Dendritic cell treated with granulocyte-macrophage colony-stimulating factor and Interleukin-4, amounts not matched to agents 40 ng/mL and 50 ng/mL, for 4 days (primary cell): ENCODE measurements around the gene SLC7A4.
A peak's percentile ranks its signal among the peaks of the same experiment; 100 is the strongest.
"Not testable (repeated sequence)": the region's sequence is repeated elsewhere in the genome, so short reads cannot be mapped to it uniquely, and the experiment has no call there.

Source experiments
- H3K27ac Mint-ChIP-seq: one replicate; pipeline ENCODE4 v1.8.0; 2022; ENCODE audit warnings: mild to moderate bottlenecking, mixed read lengths
- H3K27me3 Mint-ChIP-seq: one replicate; pipeline ENCODE4 v1.8.0; 2022; ENCODE audit warnings: mild to moderate bottlenecking, mixed read lengths
- H3K36me3 Mint-ChIP-seq: one replicate; pipeline ENCODE4 v1.8.0; 2022; ENCODE audit warnings: low read depth, mixed read lengths
- H3K4me1 Mint-ChIP-seq: one replicate; pipeline ENCODE4 v1.8.0; 2022; ENCODE audit warnings: low read depth, mixed read lengths
- H3K4me3 Mint-ChIP-seq: one replicate; pipeline ENCODE4 v1.8.0; 2022; ENCODE audit warnings: mild to moderate bottlenecking, moderate library complexity, mixed read lengths
- H3K9me3 Mint-ChIP-seq: one replicate; pipeline ENCODE4 v1.8.0; 2022; ENCODE audit warnings: mixed read lengths
- intact Hi-C: fragments of 100-400 bp; cut with micrococcal nuclease; formaldehyde crosslinking; loops from one replicate; pipeline ENCODE4 v1.15.0; 2022

Gene SLC7A4

DNA sequence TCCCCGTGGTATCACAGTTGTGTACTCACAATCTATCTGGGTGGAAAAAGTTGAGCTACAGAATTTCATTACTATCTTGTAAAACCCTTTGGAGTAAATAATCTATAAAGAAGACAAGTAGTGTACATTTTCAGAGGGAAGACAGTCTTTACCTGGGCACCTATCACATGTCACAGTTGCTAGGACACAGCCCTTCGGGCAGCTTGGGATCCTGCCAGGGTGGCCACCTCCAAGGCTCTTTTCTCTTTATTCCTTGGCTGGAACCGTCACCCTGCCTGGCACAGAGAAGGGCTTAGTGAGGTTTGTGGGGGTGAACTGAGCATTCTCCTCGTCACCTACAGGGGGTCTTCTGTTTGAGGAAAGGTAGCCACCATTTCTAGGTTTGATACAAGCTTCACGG is 37.0 kb upstream of the SLC7A4 start:
- intact Hi-C loops: no loop called here
- H3K4me3 Mint-ChIP-seq: no peak overlapping the region
- H3K4me1 Mint-ChIP-seq: peaks cover 15% of the 10 kb centered on the region
- no peaks in the 10 kb centered on the region for H3K36me3 Mint-ChIP-seq
- no peak overlapping the region for H3K27ac Mint-ChIP-seq
- no peaks in the 10 kb centered on the region for H3K9me3 Mint-ChIP-seq
- H3K27me3 Mint-ChIP-seq: peaks cover 13% of the 10 kb centered on the region

DNA sequence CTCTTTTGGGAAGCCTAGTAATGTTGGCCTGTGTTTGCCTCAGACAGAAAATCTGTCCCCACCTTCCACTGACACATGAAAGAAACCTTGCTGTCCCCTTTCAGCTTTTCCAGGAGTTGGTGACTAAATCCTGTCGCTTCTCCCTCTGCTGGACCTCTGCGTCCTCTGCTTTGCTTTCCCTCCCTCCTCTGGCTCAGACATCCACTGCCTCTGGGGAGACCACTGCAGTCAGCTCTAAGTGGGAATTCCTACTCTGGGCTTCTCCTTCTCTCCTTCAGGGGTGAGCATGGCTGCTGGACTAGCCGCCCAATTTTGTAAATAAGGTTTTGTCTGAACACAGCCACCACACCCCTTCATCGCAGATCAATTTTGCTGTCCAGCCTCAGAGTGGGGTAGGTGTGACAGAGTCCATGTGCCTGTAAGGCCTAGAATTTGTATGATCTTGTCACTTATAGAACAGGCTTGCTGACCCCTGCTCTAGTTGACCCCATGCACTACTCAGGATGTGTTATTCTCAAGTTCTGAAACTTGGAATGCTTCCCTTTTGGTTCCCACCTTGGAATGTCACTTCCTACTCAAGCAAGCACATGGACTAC is 36.4 kb upstream of the SLC7A4 start:
- H3K27ac Mint-ChIP-seq: no peak overlapping the region

DNA sequence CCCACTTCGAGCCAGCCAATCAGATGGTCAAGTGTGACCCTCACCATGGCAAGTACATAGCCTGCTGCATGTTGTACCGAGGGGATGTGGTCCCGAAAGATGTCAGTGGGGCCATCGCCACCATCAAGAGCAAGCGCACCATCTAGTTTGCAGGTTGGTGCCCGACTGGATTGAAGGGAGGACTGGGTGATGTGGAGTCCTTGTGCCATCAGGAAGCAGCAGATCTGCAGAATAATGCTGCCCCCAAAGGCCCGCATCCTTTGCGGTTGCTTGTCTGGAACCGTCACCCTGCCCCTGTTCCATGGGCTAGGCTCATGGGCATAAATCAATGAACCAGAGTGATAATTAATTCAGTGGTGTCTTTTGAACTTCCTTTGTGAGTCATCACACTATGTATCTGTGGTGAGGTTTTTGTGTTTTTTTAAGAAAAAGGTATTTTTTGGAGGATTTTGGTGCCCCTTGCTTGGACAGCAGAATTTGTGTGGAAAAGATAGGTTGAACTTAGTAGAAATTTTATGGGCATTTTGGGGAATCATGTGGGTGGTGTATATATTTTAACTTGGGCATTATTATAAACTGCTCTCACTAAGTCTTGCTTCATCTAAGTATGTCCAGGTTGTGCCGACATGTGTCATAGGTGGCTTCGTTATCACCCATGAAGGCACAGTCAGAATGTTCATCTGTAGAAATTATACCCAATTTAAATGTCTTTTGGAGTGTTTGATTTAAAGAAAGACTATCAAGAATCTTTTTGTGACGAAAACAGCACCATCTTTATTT is 35.7 kb upstream of the SLC7A4 start:
- Mint-ChIP-seq H3K36me3 (no peaks in the 10 kb centered on the region), H3K9me3 (no peaks in the 10 kb centered on the region)
- intact Hi-C loops: no loop called here

More for the DNA sequence above, 36.4 kb upstream of the SLC7A4 start:
- Mint-ChIP-seq H3K36me3 (no peaks in the 10 kb centered on the region), H3K4me1 (peaks cover 10% of the 10 kb centered on the region), H3K9me3 (no peaks in the 10 kb centered on the region), H3K27me3 (peaks cover 16% of the 10 kb centered on the region), H3K4me3 (no peak overlapping the region)
- intact Hi-C loops: no loop called here

DNA sequence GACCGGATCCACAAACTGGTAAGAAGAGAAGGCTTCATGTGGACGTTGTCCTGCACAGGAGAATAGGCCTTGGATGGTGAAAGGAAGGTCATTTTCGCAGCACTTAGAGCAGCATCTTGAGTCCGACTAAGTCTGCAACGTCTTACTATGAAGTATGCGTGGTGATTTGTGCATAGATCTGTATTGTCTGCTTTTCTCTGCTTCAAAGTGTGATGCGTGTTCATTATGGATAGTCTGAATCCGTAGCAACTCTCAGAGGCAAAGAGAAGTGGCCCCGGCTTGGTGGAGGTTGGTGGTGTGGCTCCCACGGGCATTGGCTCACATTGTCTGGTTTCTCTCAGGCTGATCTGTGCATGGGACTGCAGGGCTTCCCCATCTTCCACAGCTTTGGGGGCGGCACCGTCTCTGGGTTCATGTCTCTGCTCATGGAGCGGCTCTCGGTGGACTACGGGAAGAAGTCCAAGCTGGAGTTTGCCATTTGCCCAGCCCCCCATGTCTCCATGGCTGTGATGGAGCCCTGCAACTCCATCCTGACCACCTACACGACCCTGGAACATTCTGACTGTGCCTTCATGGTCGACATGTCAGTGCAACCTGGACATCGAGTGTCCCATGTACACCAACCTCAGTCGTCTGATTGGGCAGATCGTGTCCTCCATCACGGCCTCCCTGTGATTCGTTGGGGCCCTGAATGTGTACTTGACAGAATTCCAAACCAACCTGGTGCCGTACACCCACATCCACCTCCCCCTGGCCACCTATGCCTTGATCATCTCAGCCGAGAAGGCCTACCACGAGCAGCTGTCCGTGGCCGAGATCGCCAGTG is 34.9 kb upstream of the SLC7A4 start:
- H3K4me1 Mint-ChIP-seq: no peaks in the 10 kb centered on the region
- H3K9me3 Mint-ChIP-seq: no peaks in the 10 kb centered on the region
- no peak overlapping the region for H3K4me3 Mint-ChIP-seq
- H3K36me3 Mint-ChIP-seq: no peaks in the 10 kb centered on the region
- no peak overlapping the region for H3K27ac Mint-ChIP-seq
- peaks cover 16% of the 10 kb centered on the region for H3K27me3 Mint-ChIP-seq
- intact Hi-C loops: no loop called here

More for the DNA sequence above, 35.7 kb upstream of the SLC7A4 start:
- no peak overlapping the region for H3K4me3 Mint-ChIP-seq
- peaks cover 3% of the 10 kb centered on the region for H3K4me1 Mint-ChIP-seq
- peaks cover 16% of the 10 kb centered on the region for H3K27me3 Mint-ChIP-seq
- no peak overlapping the region for H3K27ac Mint-ChIP-seq

DNA sequence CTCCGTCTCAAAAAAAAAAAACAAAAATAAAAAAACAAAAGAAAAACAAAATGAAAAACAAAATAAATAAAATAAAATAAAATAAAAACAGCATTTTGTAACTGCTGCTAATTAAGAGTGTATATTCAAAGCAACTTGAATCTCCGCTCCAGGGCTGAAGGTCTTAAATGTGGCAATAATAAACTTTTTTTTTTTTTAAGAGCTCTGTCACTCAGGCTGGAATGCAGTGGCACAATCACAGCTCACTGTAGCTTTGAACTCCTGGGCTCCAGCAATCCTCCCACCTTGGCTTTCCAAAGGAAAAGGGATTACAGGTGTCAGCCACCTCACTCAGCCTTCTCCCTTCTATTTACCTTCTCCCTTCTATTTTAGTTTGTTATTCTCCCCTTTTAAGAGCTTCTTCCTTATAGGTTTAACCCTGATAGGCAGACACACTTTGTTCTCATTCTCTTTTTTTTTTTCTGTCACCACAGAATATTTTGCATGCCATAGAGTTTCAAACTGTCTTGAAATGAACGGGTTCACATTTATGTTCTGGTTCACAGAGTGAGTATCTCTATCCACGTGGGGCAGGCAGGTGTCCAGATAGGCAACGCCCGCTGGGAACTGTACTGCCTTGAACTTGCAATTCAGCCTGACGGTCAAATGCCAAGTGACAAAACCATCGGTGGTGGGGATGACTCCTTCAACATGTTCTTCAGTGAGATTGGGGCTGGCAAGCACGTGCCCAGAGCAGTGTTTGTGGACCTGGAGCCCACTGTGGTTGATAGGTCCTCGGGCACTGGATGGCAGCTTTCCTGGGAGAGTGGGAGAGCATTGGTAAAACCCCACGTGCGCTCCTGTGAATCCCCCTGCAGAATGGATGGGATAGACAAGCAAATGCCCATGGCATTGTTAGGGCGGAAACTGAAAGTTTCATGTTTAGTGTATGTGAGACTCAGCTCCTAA is 32.8 kb upstream of the SLC7A4 start:
- intact Hi-C loops: no loop called here
- no peaks in the 10 kb centered on the region for H3K36me3 Mint-ChIP-seq
- no peak overlapping the region for H3K4me3 Mint-ChIP-seq
- no peak overlapping the region for H3K27ac Mint-ChIP-seq
- H3K4me1 Mint-ChIP-seq: no peaks in the 10 kb centered on the region
- peaks cover 16% of the 10 kb centered on the region for H3K27me3 Mint-ChIP-seq
- H3K9me3 Mint-ChIP-seq: no peaks in the 10 kb centered on the region

DNA sequence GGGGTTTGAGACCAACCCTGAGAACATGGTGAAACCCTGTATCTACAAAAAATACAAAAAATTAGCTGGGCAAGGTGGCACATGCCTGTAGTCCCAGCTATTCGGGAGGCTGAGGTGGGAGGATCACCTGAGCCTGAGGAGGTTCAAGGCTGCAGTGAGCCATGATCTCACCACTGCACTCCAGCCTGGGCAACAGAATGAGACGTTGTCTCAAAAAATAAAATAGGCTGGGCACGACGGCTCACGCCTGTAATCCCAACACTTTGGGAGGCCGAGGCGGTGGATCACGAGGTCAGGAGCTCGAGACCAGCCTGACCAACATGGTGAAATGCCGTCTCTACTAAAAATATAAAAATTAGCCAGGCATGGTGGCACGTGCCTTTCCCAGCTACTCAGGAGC is 32.1 kb upstream of the SLC7A4 start:
- H3K36me3 Mint-ChIP-seq, intact Hi-C loops, H3K9me3 Mint-ChIP-seq, H3K4me3 Mint-ChIP-seq, H3K27ac Mint-ChIP-seq, H3K4me1 Mint-ChIP-seq: not testable (repeated sequence)
- peaks cover 16% of the 10 kb centered on the region for H3K27me3 Mint-ChIP-seq

DNA sequence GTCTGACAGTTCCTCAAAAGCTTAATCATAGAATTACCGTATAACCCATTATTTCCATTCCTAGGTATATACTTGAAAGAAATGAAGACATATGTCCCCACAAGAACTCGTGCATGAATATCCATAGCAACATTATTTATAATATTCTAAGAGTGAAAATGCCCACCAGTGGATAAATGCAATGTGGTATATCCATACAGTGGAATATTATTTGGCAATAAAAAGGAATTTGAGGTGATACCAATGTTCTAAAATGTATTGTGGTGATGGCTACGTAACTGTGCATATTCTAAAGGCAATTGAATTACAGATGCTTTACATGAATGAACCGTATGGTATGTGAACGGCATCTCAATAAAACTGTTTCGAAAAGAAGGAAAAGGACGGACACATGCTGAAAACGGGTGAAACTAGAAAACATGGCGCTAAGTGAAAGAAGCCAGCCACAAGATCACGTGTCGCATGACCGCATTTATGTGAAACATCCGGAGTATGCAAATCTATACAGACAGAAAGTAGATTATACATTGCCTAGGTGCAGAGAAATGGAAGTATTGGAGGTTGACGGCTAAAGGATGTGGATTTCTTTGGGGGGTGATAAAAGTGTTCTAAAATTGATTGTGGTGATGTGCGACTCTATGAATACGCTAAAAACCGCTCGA is 29.4 kb upstream of the SLC7A4 start:
- H3K27ac Mint-ChIP-seq, H3K4me1 Mint-ChIP-seq, H3K36me3 Mint-ChIP-seq, H3K9me3 Mint-ChIP-seq, intact Hi-C loops, H3K4me3 Mint-ChIP-seq: not testable (repeated sequence)
- peaks cover 21% of the 10 kb centered on the region for H3K27me3 Mint-ChIP-seq

DNA sequence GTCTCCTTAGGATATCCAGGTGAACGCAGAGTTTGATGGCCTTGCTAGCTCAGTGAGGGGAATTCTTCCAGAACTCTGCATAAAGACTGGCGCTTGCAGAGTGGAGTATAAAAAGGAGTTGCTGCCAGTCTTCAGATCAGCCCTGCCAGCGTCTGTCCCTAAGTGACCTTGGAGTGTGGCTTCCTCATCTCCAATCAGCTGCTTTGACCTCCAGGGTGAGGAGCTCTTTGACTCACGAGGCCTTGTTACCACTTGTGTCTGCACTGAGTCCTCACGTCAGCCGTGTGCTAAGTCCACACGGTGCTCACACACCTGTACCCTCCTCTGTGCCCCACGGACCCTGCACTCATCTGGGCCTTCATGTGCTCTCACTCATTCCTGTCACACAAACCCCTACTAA is 28.0 kb upstream of the SLC7A4 start:
- intact Hi-C loops, H3K9me3 Mint-ChIP-seq, H3K4me3 Mint-ChIP-seq, H3K27ac Mint-ChIP-seq, H3K36me3 Mint-ChIP-seq: not testable (repeated sequence)
- Mint-ChIP-seq H3K27me3 (peaks cover 29% of the 10 kb centered on the region), H3K4me1 (peaks cover 17% of the 10 kb centered on the region)

DNA sequence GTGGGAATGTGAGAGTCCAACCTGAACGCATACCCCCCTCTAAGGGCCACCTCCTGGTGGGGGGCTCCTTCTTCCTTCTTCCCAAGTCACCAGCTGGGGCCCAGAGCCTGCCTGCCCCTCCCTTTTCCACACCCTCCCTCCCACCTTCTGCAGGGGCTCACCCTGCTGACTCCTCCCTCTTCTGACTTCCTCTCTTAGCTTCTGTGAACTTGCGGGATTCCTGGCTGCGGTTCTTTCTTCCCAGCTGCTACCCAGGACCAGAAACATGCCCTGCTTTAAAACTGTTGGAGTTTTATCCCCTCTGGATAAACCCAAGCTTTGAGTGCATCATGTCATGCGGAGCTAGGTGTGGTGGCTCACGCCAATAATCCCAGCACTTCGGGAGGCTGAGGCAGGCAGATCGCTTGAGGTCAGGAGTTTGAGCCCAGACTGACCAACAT is 23.5 kb upstream of the SLC7A4 start:
- H3K9me3 Mint-ChIP-seq: no peaks in the 10 kb centered on the region
- no peak overlapping the region for H3K27ac Mint-ChIP-seq
- no peaks in the 10 kb centered on the region for H3K36me3 Mint-ChIP-seq
- intact Hi-C loops: no loop called here
- peaks cover 20% of the 10 kb centered on the region for H3K4me1 Mint-ChIP-seq
- H3K27me3 Mint-ChIP-seq: peaks cover 36% of the 10 kb centered on the region
- H3K4me3 Mint-ChIP-seq: peak overlapping the region; percentile 22

DNA sequence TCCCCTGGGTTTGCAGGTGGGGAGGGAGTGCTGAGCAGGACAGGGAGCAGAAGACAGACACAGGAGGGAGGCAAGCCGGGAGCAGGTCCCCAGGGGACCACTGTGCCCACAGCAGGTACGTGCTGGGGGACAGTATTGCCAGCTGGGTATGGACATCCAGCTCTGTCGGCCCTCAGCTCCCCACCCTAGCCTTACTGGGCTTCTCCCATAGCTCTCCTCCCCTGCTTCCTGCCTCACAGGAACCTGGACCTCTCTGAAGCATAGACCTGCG is 23.1 kb upstream of the SLC7A4 start:
- intact Hi-C loops: no loop called here

DNA sequence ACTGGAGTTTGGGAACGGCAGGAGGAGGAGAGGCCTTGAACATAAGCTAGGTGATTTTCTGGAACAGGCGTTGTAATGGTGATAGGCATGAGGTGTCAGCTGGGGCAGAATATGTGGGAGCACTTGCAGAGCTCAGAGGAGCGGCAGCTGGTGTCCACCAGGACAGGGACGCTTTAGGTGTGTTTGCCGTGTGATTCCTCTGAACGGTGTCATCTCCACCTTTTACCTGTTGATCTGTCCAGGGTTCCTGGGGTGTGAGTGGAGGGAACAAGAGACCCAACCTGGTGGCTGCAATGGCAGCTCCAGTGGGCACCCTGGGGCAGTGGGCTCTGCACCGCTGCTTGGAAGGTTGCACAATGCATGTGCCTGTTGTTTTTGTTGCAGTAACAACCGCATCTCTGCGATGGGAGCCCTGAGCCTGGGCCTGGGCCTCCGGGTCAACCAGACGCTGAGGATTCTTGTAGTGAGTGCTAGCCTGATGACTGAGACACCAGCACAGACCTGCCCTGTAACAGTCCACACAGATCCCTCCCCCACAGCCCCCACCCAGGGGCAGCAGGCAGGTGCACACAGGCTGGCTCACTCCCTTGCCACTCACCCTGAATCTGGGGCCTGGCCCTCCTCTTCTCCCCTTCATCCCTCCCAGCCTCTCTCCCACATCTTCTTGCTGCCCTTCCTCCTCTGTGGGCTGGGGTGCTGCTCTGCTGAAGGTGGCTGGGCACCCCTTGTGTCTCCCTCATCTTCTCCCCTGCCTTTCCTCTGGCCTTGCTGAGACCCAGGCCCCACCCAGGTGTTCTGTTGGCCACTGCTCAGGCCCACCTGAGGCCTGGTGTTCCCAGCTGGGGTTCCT is 22.6 kb upstream of the SLC7A4 start:
- intact Hi-C loops: no loop called here
- H3K36me3 Mint-ChIP-seq: no peaks in the 10 kb centered on the region
- no peak overlapping the region for H3K4me3 Mint-ChIP-seq
- H3K27ac Mint-ChIP-seq: no peak overlapping the region
- H3K4me1 Mint-ChIP-seq: peaks cover 20% of the 10 kb centered on the region
- no peaks in the 10 kb centered on the region for H3K9me3 Mint-ChIP-seq
- H3K27me3 Mint-ChIP-seq: peaks cover 34% of the 10 kb centered on the region

More for the DNA sequence above, 23.1 kb upstream of the SLC7A4 start:
- peak overlapping the region; percentile 22 for H3K4me3 Mint-ChIP-seq
- H3K27ac Mint-ChIP-seq: no peak overlapping the region
- H3K27me3 Mint-ChIP-seq: peaks cover 36% of the 10 kb centered on the region
- H3K4me1 Mint-ChIP-seq: peaks cover 20% of the 10 kb centered on the region
- H3K9me3 Mint-ChIP-seq: no peaks in the 10 kb centered on the region
- no peaks in the 10 kb centered on the region for H3K36me3 Mint-ChIP-seq

DNA sequence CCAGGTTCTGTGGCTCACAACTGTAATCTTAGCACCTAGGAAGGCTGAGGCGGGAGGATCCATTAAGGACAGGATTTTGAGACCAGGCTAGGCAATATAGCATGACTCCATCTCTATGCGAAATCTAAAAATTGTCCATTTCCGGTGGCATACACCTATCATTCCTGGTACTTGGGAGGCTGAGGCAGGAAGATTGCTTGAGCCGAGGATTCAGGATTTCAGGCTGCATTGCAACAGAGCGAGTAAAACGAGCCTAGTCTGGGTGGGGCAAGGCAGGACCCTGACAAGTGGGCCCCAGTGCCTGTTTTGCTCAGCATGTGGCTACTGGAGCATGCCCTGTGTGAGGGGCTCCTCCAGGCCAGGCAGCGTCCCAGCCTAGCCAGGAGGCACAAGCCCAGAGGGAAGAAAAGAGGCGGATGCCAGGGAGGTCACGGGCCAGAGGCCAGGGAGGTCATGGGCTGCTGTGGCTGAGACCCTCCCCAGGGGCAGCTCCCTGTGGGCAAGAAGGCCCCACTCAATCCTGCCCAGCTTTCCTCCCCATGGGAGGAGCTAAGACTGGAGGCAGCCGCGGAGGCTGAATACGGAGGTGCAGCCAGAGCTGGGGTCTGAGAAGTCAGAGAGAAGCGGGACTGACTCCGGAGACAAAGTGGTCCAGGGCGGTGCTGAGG is 21.8 kb upstream of the SLC7A4 start:
- intact Hi-C loops: no loop called here
- peaks cover 34% of the 10 kb centered on the region for H3K27me3 Mint-ChIP-seq
- no peak overlapping the region for H3K4me3 Mint-ChIP-seq
- H3K9me3 Mint-ChIP-seq: no peaks in the 10 kb centered on the region
- no peak overlapping the region for H3K27ac Mint-ChIP-seq
- H3K4me1 Mint-ChIP-seq: peaks cover 20% of the 10 kb centered on the region
- no peaks in the 10 kb centered on the region for H3K36me3 Mint-ChIP-seq
